Stimulated activated CD4-positive, alpha-beta T cell treated with anti-CD3 and anti-CD28 coated beads, TNF-alpha, amount 100 ng/mL, for 4 hours (primary cell): ENCODE results near the gene TMEM134.
"Not testable (repeated sequence)": the region's sequence is repeated elsewhere in the genome, so short reads cannot be mapped to it uniquely, and the experiment has no call there.

Experiments used
- DNase-seq, 3 experiments: peaks; one replicate each; pipeline ENCODE4 v3.0.0-alpha.2; 2020; ENCODE audit warnings: low read depth in 3 of 3

TMEM134 gene

DNA sequence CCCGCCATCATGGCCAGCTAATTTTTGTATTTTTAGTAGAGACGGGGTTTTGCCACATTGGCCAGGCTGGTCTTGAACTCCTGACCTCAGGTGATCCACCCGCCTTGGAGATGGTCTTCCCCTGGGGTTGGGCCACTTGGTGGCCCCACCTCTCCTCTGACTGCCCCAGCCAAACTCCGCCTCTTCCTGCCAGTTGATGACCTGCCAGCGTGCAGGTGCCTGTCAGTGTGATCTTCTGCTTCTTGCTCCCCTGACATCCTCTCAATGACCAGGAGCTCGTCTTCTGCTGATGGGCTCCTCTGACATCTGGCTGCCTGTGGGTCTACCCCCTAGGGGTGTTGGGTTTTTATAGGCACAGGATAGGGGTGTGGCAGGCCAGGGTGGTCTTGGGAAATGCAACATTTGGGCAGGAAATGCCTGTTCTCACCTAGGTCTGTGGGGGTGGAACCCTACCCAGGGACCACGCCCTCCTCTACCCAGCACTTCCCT lies 16.9 kb upstream of the TMEM134 start:
- not testable (repeated sequence) for DNase-seq

DNA sequence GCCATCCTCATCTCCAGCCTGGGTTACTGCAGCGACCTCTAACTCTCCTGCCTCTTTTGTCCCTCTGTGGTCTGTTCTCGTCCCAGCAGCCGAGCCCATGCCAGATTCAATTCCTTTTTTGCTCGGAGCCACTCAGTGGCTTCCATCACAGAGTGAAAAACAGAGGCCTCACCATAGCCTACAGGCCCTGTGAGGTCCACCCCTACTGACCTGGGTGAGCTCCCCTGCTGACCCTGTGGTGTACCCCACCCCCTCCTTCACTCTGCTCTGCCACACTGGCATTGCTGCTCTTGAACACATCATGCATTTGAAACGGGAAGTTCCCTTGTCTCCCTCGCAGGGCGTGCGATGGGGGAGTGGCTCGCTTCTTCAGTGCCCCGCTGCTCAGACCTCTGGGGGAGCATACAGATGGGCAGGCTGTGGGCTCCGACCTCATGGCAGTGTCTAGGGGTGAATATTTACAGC lies 15.8 kb upstream of the TMEM134 start:
- no peak for DNase-seq

GRCh38 chr11:67483831-67484665 lies 15.0 kb upstream of the TMEM134 start:
- DNase-seq, result no peak

- peak; percentile 91 to 95 (median 94) for DNase-seq
These were observed 14.1 kb upstream of the TMEM134 start, which contains the start of gene AIP for GRCh38 chr11:67482827-67483798. Gene AIP (plus strand): TSS chr11:67483026. CDS start chr11:67483159, 133 bp downstream.

DNA sequence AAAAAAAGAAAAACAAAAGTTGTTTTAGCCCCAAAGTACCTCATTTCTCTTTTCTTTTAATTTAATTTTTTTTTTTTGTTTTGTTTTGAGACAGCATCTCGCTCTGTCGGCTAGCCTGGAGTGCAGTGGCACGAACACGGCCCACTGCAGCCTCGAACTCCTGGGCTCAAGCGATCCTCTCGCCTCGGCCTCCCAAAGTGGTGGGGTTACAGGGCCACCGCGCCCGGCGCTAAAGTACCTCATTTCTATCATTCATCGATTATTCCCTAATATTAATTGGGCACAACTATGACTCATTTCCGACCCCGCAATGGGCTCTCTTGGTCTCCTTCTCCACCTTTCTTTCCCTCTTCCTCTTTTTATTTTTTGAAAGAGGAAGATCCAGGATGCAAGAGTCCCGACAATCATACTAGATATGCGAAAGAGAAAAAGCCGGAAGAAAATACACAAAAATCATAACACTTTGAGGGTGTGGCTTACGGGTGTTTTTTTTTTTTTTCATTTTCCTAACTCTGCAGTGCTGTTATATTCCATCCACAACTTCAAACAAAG lies 13.3 kb upstream of the TMEM134 start:
- no peak for DNase-seq

GRCh38 chr11:67477344-67478050 lies 8.4 kb upstream of the TMEM134 start:
- not testable (repeated sequence) for DNase-seq

GRCh38 chr11:67476692-67477091 lies 7.6 kb upstream of the TMEM134 start:
- DNase-seq, result not testable (repeated sequence)

- DNase-seq, result no peak
These were observed 3.8 kb upstream of the TMEM134 start for GRCh38 chr11:67472882-67473281.

DNA sequence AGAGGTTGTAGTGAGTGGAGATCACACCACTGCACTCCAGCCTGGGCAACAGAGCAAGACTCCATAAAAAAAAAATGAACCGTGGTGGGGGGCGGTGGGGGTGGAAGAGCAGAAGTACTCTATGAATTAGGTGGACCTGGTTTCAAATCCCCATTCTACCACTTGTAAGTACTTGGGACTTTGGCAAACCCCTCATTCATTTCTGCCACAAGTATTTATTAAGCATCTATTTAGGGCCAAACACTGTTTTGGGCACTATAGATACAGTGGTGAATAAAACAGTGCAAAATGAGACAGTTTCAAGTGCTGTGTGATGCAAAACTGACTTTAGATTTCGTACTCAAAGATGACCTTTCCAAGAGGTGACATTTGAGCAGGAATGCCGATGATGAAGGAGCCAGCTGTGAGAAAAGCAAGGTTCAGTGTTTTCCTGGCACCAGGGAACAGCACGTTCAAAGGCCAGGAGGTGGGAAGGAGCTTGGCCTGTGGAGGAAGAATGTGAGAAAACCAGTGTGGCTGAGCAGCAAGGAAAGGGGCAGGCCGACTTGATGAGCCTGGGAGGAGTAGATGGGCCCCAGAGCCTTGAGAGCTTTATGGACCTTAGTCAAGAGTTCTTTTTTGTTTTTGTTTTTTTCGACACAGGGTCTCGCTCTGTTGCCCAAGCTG lies 1.4 kb upstream of the TMEM134 start:
- DNase-seq, result no peak

GRCh38 chr11:67469508-67469811 lies 409 bp upstream of the TMEM134 start:
- no peak for DNase-seq

- DNase-seq, result no peak
These were observed 644 bp downstream of the TMEM134 start for GRCh38 chr11:67468456-67468758.

GRCh38 chr11:67468056-67468455 lies 995 bp downstream of the TMEM134 start:
- DNase-seq, result no peak

DNA sequence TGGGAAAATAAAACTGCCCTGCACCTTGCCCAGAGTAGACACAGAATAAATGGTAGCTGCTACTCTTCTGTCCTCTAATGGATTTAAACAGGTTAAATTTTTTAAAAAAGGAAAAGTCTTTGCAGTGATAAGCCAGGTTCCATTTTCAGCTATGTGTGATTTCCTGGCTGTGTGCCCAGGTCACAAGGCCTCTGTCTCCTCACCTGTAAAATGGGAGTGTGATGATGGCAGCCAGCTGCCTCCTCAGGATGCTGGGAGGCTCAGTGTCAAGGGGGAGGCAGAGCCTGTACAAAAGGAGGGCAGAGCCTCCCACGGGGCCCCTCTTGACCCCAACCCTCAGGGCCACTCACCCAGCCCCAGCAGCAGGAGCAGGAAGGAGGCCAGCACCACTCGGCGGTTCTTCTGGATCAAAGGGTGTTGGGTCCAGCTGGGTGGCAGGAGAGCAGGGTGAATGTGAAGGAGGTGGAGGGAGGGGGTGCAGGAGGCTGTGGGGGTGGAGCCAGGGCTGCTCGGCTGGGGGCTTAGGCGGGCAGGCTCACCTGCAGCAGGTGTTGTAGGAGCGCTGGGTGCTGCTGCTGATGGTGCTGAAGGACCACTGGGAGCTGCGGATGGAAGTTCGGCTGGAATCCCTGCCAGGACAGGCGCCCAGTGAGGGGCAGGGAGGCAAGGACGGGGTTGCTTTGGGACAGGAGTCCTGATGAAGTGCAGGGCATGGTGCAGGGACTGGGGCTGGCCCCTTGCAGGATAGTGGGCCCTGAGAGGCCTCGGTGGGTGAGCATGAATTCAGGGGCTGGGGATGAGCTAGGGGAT lies 1.9 kb downstream of the TMEM134 start:
- no peak for DNase-seq

- DNase-seq, result no peak
These were observed 2.7 kb downstream of the TMEM134 start for GRCh38 chr11:67466367-67466766.

GRCh38 chr11:67465530-67465929 lies 3.5 kb downstream of the TMEM134 start:
- not testable (repeated sequence) for DNase-seq

DNA sequence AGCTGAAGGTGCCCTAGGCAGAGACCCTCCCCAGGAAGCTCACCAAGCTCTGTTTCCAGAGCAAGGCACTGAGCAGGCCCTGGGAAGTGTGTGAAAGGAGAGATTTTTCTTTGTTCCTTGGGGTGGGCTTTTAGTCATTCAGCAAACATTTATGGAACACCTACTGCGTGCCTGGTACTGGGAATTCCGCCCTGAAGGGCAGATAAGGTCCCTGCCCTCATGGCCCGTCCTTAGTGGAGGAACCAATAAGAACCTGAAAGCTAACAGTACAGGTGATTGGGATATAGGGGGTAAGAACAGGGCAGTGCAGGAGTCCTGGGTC lies 3.9 kb downstream of the TMEM134 start:
- DNase-seq, result no peak

DNA sequence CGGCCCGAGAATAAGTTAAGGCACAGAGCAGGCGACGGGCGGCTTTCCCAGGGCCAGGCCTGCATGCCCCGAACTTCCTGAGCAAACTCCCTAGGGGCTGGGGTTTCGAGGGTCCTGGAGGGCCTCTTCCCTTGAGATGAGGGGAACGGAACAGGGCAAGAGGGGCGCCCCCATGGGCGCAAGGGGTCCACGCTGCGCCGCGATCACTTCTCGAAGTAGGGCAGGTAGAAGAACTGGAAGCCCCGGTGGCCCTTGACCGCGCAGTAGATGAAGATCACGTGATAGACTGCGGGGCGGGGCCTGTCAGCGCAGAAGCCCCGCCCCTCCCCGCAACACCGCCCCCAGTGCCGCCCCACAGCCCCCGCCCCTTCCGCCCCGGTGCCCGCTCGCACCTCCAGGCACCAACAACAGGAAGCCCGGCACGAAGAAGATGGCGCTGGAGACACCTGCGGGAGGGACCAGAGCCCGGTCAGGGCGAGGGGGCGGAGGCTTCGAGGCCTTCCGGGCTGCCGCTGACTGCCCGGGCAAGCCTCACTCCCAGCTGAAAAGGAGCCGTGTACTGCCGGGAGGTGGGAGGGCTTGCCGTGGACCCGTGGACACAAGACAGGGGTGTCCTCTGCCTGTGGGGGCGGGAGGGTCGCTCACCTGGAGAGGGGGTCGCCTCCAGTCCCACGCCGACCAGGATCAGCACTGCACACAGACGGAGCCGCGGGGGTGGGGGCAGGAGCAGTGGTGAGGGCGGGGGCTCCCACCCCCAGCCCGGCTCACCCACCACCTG lies 4.5 kb downstream of the TMEM134 start:
- peak; percentile 79 to 89 (median 84) for DNase-seq

DNA sequence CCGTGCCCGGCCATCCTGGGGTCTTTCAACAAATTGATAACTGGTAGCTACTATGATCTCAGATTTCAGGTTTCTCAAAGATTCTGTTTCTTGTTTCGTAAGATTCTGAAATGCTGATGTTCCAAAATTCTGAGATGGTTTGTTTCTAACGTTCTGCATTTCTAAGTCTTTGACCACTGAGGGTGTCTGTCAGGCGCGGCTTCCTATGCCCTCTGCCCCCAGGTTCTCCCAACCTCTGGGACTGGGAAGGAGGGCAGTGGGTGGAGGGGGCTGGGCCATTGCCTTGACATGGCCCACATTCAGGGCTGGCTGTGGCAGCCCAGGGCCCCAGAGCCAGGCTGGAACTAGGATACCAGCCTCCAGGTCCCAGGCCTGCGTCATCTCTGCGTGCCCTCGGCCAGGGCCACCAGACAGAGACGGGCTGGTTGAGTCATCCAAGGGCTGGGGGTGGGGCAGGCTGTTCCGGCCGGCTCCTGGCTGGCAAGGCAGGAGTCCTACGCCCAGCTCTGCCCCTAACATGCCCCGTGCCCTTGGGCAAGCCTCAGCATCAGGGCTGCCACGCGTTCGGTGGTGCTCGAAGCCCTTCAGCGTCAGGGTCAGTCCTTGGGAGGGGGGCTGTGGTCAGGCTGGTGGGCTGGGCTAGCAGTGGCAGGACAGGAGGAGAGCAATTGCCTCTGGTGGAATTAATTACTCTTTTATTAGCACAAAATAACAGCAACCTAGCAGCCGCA lies 5.2 kb downstream of the TMEM134 start:
- no peak for DNase-seq

- no peak for DNase-seq
These were observed 5.9 kb downstream of the TMEM134 start for GRCh38 chr11:67463186-67463585.
